T-helper 17 cell (primary cell): ENCODE results near the gene LGR6. TPM values are rescaled to one million over a fixed set of nuclear protein-coding genes. Genes with fewer than 3 reads are reported as not detected.
A peak's percentile ranks its signal among the peaks of the same experiment; 100 is the strongest.
"Not testable (repeated sequence)": the region's sequence is repeated elsewhere in the genome, so short reads cannot be mapped to it uniquely, and the experiment has no call there.

Experiments
- ATAC-seq: fragments of 150-1000 bp; cut with Tn5 transposase; 2 replicates; pipeline ENCODE4 v1.10.0; 2021; ENCODE audit warnings: mild to moderate bottlenecking, moderate library complexity
- DNase-seq, 3 donors: peaks; one replicate each; pipeline versions ENCODE4 v3.0.0 to v3.0.0-alpha.2; 2020 to 2021
- H3K9me3 ChIP-seq: one replicate; pipeline ENCODE4 v1.7.0; 2013; ENCODE audit warnings: low read length, mild to moderate bottlenecking; ENCODE audit not compliant: control insufficient read depth, poor library complexity, severe bottlenecking
- H3K27ac Mint-ChIP-seq: one replicate; pipeline ENCODE4 v1.8.0; 2022; ENCODE audit warnings: mild to moderate bottlenecking, moderate library complexity, mixed read lengths
- H3K27me3 Mint-ChIP-seq: one replicate; pipeline ENCODE4 v1.8.0; 2022; ENCODE audit warnings: mixed read lengths
- H3K36me3 Mint-ChIP-seq: one replicate; pipeline ENCODE4 v1.8.0; 2022; ENCODE audit warnings: low read depth, mixed read lengths
- H3K4me1 Mint-ChIP-seq: one replicate; pipeline ENCODE4 v1.8.0; 2022; ENCODE audit warnings: mild to moderate bottlenecking, mixed read lengths
- H3K4me3 Mint-ChIP-seq: one replicate; pipeline ENCODE4 v1.8.0; 2022; ENCODE audit warnings: mild to moderate bottlenecking, moderate library complexity, mixed read lengths
- total RNA-seq, 4 donors: library from RNA in 2 of 4; stranded (reverse) in 2 of 4; gene quantifications; one replicate each; pipeline ENCODE4 v1.2.3 and lab custom pipeline; 2022 to 2026

LGR6 gene, protein sequence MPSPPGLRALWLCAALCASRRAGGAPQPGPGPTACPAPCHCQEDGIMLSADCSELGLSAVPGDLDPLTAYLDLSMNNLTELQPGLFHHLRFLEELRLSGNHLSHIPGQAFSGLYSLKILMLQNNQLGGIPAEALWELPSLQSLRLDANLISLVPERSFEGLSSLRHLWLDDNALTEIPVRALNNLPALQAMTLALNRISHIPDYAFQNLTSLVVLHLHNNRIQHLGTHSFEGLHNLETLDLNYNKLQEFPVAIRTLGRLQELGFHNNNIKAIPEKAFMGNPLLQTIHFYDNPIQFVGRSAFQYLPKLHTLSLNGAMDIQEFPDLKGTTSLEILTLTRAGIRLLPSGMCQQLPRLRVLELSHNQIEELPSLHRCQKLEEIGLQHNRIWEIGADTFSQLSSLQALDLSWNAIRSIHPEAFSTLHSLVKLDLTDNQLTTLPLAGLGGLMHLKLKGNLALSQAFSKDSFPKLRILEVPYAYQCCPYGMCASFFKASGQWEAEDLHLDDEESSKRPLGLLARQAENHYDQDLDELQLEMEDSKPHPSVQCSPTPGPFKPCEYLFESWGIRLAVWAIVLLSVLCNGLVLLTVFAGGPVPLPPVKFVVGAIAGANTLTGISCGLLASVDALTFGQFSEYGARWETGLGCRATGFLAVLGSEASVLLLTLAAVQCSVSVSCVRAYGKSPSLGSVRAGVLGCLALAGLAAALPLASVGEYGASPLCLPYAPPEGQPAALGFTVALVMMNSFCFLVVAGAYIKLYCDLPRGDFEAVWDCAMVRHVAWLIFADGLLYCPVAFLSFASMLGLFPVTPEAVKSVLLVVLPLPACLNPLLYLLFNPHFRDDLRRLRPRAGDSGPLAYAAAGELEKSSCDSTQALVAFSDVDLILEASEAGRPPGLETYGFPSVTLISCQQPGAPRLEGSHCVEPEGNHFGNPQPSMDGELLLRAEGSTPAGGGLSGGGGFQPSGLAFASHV
- total RNA-seq = under 1 TPM; 0.13 to 0.25 TPM
- 0 to 0.45 reads per million in 2 donors for total RNA-seq (lab: John Stamatoyannopoulos, UW)

- H3K9me3 ChIP-seq = no peaks in the 10 kb centered on the region
- Mint-ChIP-seq H3K36me3 (no peaks in the 10 kb centered on the region), H3K4me1 (peaks cover 9% of the 10 kb centered on the region), H3K27me3 (peaks cover 54% of the 10 kb centered on the region), H3K4me3 (no peak within 1 kb of the TSS), H3K27ac (no peak within 1 kb of the TSS)
- ATAC-seq (no peak), DNase-seq (no peak)
These were observed at the start of gene LGR6 for GRCh38 chr1:202193614-202194327. Gene LGR6, plus strand, starts transcription at chr1:202193799. Its CDS starts 191 bp downstream, at chr1:202193990.

DNA sequence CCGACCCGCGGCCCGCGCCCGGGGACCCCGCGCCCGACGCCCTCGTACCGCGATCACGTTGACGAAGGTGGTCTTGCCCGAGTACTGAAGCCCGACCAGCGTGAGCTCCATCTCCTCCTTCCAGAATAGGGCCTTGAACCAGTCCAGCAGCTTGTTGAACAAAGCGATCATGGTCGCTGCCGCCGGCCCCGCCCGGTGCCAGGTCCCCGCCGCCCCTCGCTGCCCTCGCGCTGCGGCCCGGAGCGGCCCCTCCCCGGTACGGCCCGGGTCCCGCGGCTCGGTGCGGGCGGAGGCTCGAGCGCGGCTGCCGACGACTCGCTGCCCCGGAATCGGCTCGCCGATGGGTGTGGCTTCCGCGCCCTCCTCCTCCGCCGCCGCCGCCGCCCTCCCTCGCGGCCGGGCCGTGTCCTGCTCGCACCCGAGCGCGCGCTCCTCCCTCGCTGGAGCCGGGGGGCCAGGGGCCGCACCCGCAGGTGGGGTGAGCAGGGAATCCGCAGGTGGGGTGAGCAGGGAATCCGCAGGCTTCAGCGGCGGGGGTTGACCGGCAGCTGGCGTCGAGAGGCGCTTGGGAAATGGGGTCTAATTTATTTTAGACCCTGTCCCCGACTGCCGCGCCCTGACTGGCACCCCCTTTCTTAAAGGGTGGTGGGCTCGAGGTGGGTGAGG is 49.1 kb upstream of the LGR6 start, which contains the start of gene ARL8A:
TSS of gene ARL8A (minus strand) at position 336 of the 666 bp plus-strand sequence. CDS start at position 171, 165 bp downstream.
- peak within 1 kb of the TSS; percentile 98 for H3K4me3 Mint-ChIP-seq
- ATAC-seq (peak; percentile 78), DNase-seq (peak; percentile 50 to 71 (median 65))
- H3K4me1 Mint-ChIP-seq = peaks cover 28% of the 10 kb centered on the region
- H3K9me3 ChIP-seq = no peaks in the 10 kb centered on the region
- H3K27me3 Mint-ChIP-seq = no peaks in the 10 kb centered on the region
- peaks cover 5% of the 10 kb centered on the region for H3K36me3 Mint-ChIP-seq
- peak within 1 kb of the TSS; percentile 96 for H3K27ac Mint-ChIP-seq

- Mint-ChIP-seq H3K4me1 (peaks cover 28% of the 10 kb centered on the region), H3K27me3 (no peaks in the 10 kb centered on the region), H3K36me3 (peaks cover 5% of the 10 kb centered on the region), H3K4me3 (peak overlapping the region; percentile 98), H3K27ac (peak overlapping the region; percentile 85)
- no peak for DNase-seq
- no peaks in the 10 kb centered on the region for H3K9me3 ChIP-seq
- ATAC-seq = peak; percentile 40
These were observed 48.4 kb upstream of the LGR6 start for GRCh38 chr1:202145068-202145743.

- H3K27ac Mint-ChIP-seq = peak overlapping the region; percentile 85
- not testable (repeated sequence) for ATAC-seq
These were observed 47.9 kb upstream of the LGR6 start for GRCh38 chr1:202145744-202146140.

DNA sequence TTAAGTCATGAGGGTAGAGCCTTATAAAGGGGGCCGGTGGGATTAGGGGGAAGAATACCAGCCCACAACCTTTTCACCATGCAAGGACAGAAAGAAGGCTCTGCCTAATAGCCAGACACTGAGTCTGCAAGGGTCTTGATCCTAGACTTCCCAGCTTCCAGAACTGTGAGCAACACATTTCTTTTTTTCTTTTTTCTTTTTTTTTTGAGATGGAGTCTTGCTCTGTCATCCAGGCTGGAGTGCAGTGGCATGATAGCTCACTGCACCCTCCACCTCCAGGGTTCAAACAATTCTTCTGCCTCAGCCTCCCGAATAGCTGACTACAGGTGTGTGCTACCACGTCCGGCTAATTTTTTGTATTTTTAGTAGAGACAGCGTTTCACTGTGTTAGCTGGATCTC is 47.3 kb upstream of the LGR6 start:
- peak overlapping the region; percentile 98 for H3K4me3 Mint-ChIP-seq
- peaks cover 12% of the 10 kb centered on the region for H3K36me3 Mint-ChIP-seq
- no peak for DNase-seq

More at GRCh38 chr1:202145744-202146140, 47.9 kb upstream of the LGR6 start:
- Mint-ChIP-seq H3K4me3 (peak overlapping the region; percentile 98), H3K4me1 (peaks cover 30% of the 10 kb centered on the region)
- not testable (repeated sequence) for H3K9me3 ChIP-seq, DNase-seq, H3K27me3 Mint-ChIP-seq, H3K36me3 Mint-ChIP-seq

GRCh38 chr1:202146993-202147392 is 46.6 kb upstream of the LGR6 start:
- no peak overlapping the region for H3K4me3 Mint-ChIP-seq
- peaks cover 12% of the 10 kb centered on the region for H3K36me3 Mint-ChIP-seq

More for the DNA sequence above, 47.3 kb upstream of the LGR6 start:
- H3K27ac Mint-ChIP-seq = peak overlapping the region; percentile 85
- H3K27me3 Mint-ChIP-seq = no peaks in the 10 kb centered on the region
- peaks cover 32% of the 10 kb centered on the region for H3K4me1 Mint-ChIP-seq
- no peak for ATAC-seq
- H3K9me3 ChIP-seq = no peaks in the 10 kb centered on the region

GRCh38 chr1:202148391-202148790 is 45.2 kb upstream of the LGR6 start:
- H3K4me1 Mint-ChIP-seq = peaks cover 21% of the 10 kb centered on the region
- H3K4me3 Mint-ChIP-seq = no peak overlapping the region
- H3K27ac Mint-ChIP-seq = peak overlapping the region; percentile 32
- peaks cover 14% of the 10 kb centered on the region for H3K36me3 Mint-ChIP-seq
- H3K9me3 ChIP-seq = no peaks in the 10 kb centered on the region
- no peak for ATAC-seq
- no peak for DNase-seq
- no peaks in the 10 kb centered on the region for H3K27me3 Mint-ChIP-seq

More at GRCh38 chr1:202146993-202147392, 46.6 kb upstream of the LGR6 start:
- Mint-ChIP-seq H3K4me1 (peaks cover 32% of the 10 kb centered on the region), H3K27ac (peak overlapping the region; percentile 85), H3K27me3 (no peaks in the 10 kb centered on the region)
- DNase-seq (no peak), ATAC-seq (no peak)
- no peaks in the 10 kb centered on the region for H3K9me3 ChIP-seq

- H3K9me3 ChIP-seq = no peaks in the 10 kb centered on the region
- DNase-seq = no peak
- no peak for ATAC-seq
- Mint-ChIP-seq H3K4me1 (peaks cover 22% of the 10 kb centered on the region), H3K4me3 (no peak overlapping the region), H3K27ac (peak overlapping the region; percentile 32), H3K36me3 (peaks cover 15% of the 10 kb centered on the region), H3K27me3 (no peaks in the 10 kb centered on the region)
These were observed 44.0 kb upstream of the LGR6 start for GRCh38 chr1:202149566-202149965.

DNA sequence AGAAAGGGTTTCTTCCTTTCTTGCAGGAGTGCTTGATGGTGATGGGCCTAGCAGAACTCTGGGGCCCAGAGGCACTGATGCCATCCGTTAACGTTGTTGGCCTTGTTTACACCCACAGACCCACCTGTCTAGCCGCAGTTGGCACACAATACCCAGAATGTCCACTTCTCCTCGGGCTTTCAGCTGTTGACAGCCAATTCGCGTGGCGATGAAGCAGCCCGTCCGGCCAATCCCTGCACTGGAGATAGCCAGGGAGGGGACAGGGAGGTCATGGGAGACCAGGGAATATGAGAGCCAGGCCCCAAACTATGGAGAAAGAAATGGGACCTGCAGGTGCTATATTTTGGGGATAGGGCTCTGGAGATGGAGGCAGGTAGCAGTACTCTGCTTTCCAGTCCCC is 43.4 kb upstream of the LGR6 start:
- H3K9me3 ChIP-seq = no peaks in the 10 kb centered on the region
- ATAC-seq (no peak), DNase-seq (no peak)
- Mint-ChIP-seq H3K4me1 (peaks cover 27% of the 10 kb centered on the region), H3K4me3 (no peak overlapping the region), H3K27ac (no peak overlapping the region), H3K36me3 (peaks cover 19% of the 10 kb centered on the region), H3K27me3 (no peaks in the 10 kb centered on the region)

DNA sequence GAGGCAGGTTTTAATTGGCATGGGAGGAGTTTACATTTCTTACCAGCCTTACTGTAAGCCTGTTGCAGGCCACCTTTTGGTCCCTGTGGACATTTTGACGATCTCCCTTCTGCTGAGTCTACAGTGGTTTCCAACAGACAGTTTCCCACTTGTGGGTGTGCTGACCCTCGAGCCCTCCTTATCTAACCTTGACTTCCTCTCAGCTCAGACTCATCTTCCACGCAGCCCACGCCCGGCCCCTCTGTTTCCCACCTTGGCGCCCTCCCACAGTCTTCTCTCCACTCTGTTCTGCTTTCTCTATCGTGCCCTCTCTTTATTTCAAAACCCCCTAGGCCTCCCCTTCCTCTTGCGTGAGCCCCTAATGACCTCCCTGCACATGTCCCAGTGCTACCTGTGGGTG is 43.0 kb upstream of the LGR6 start:
- Mint-ChIP-seq H3K4me3 (no peak overlapping the region), H3K36me3 (peaks cover 19% of the 10 kb centered on the region), H3K27me3 (no peaks in the 10 kb centered on the region), H3K27ac (peak overlapping the region; percentile 81), H3K4me1 (peaks cover 27% of the 10 kb centered on the region)
- ATAC-seq (no peak), DNase-seq (no peak)
- H3K9me3 ChIP-seq = no peaks in the 10 kb centered on the region

GRCh38 chr1:202151045-202151444 is 42.6 kb upstream of the LGR6 start:
- Mint-ChIP-seq H3K27ac (peak overlapping the region; percentile 81), H3K27me3 (no peaks in the 10 kb centered on the region), H3K36me3 (peaks cover 19% of the 10 kb centered on the region), H3K4me3 (no peak overlapping the region), H3K4me1 (peaks cover 30% of the 10 kb centered on the region)
- DNase-seq (no peak), ATAC-seq (no peak)
- H3K9me3 ChIP-seq = no peaks in the 10 kb centered on the region

GRCh38 chr1:202152399-202152798 is 41.2 kb upstream of the LGR6 start:
- no peak overlapping the region for H3K27ac Mint-ChIP-seq
- no peak for ATAC-seq
- peaks cover 34% of the 10 kb centered on the region for H3K4me1 Mint-ChIP-seq
- H3K36me3 Mint-ChIP-seq = peaks cover 19% of the 10 kb centered on the region
- no peak for DNase-seq
- no peaks in the 10 kb centered on the region for H3K27me3 Mint-ChIP-seq
- H3K4me3 Mint-ChIP-seq = no peak overlapping the region
- no peaks in the 10 kb centered on the region for H3K9me3 ChIP-seq
